Endothelial cell of umbilical vein (primary cell): ENCODE measurements around the gene SYNDIG1. TPM values are rescaled to one million over a fixed set of nuclear protein-coding genes. Genes with fewer than 3 reads are reported as not detected.

ENCODE experiments used
- BruUV-seq: library from RNA; stranded (reverse); fragments of 400-500 nt; replicated peaks from 2 replicates; lab custom pipeline; 2021; lab: Mats Ljungman, UMichigan
- CTCF ChIA-PET: fragments of 300-600, 350-600 bp; sonication (Branson Sonifier 250); formaldehyde crosslinking; loops from one replicate; lab custom pipeline; 2021; ENCODE audit warnings: antibody characterized with exemption, inconsistent platforms; lab: Charles Lee
- POLR2A ChIA-PET: fragments of 300-600, 350-600 bp; sonication (Branson Sonifier 250); formaldehyde crosslinking; loops from one replicate; lab custom pipeline; 2021; ENCODE audit warnings: antibody characterized with exemption, inconsistent platforms; lab: Charles Lee
- DNase-seq: peaks from one replicate; pipeline ENCODE4 v3.0.0-alpha.2; 2011; ENCODE audit warnings: low read depth, low spot score
- FAIRE-seq: peaks from 2 replicates; lab custom pipeline; 2011; peaks lifted over from hg19 to GRCh38; lab: Jason Lieb, UNC
- H2AFZ ChIP-seq: 2 replicates; pipeline ENCODE4 v1.6.0; 2012; ENCODE audit warnings: low read depth, low read length, control low read depth, inconsistent platforms
- H3K27ac ChIP-seq: 2 replicates; pipeline ENCODE4 v1.5.1; 2011; ENCODE audit warnings: low read depth, mild to moderate bottlenecking, control low read depth, low read length, moderate library complexity; ENCODE audit not compliant: insufficient read depth
- H3K27me3 ChIP-seq, 2 experiments: 2 replicates each; pipeline versions ENCODE4 v1.6.0 to v1.6.1; 2011; ENCODE audit warnings: low read length in 2 of 2, mixed read lengths in 1 of 2; ENCODE audit not compliant: control insufficient read depth in 2 of 2, insufficient read depth in 2 of 2
- H3K36me3 ChIP-seq, 2 experiments: 2 replicates in 1 of 2; 3 replicates in 1 of 2; pipeline ENCODE4 v1.5.1; 2011; ENCODE audit warnings: low read length in 2 of 2, mild to moderate bottlenecking in 1 of 2, moderate library complexity in 1 of 2; ENCODE audit not compliant: control insufficient read depth in 2 of 2, insufficient read depth in 2 of 2; ENCODE audit errors: extremely low read depth in 1 of 2
- H3K4me1 ChIP-seq: 3 replicates; pipeline ENCODE4 v1.5.1; 2011; ENCODE audit warnings: mild to moderate bottlenecking, low read length; ENCODE audit not compliant: control insufficient read depth, insufficient read depth; ENCODE audit errors: extremely low read depth
- H3K4me2 ChIP-seq: 2 replicates; pipeline ENCODE4 v1.6.1; 2011; ENCODE audit warnings: low read length, control low read depth, mixed read lengths; ENCODE audit not compliant: insufficient read depth
- H3K4me3 ChIP-seq, 3 experiments: fragments of 200-600 bp in 1 of 3; sonication (generic), shearing (Covaris generic) in 1 of 3; replicated peaks in 1 of 3; 2 replicates each; pipeline ENCODE4 v1.5.1; 2011 to 2016; ENCODE audit warnings: control low read depth in 3 of 3, low read length in 3 of 3, mild to moderate bottlenecking in 2 of 3, inconsistent platforms in 1 of 3, low read depth in 1 of 3, moderate library complexity in 1 of 3; ENCODE audit not compliant: insufficient read depth in 1 of 3
- H3K79me2 ChIP-seq: 2 replicates; pipeline ENCODE4 v1.6.0; 2012; ENCODE audit warnings: low read length, inconsistent platforms; ENCODE audit not compliant: control insufficient read depth, insufficient read depth
- H3K9ac ChIP-seq: replicated peaks from 2 replicates; pipeline ENCODE3; 2011; ENCODE audit warnings: low read length, control low read depth; ENCODE audit not compliant: insufficient read depth; ENCODE audit errors: extremely low read depth
- H3K9me1 ChIP-seq: replicated peaks from 3 replicates; pipeline ENCODE4 v1.6.0; 2011; ENCODE audit warnings: mild to moderate bottlenecking, low read length; ENCODE audit not compliant: control insufficient read depth, insufficient read depth; ENCODE audit errors: extremely low read depth
- H3K9me3 ChIP-seq: replicated peaks from 2 replicates; pipeline ENCODE4 v1.5.1; 2012; ENCODE audit warnings: low read length, inconsistent platforms; ENCODE audit not compliant: control insufficient read depth, insufficient read depth
- H4K20me1 ChIP-seq: replicated peaks from 2 replicates; pipeline ENCODE3; 2011; ENCODE audit warnings: mild to moderate bottlenecking, low read length; ENCODE audit not compliant: control insufficient read depth, insufficient read depth; ENCODE audit errors: extremely low read depth
- EZH2 ChIP-seq: IDR thresholded peaks from 2 replicates; pipeline ENCODE4 v1.6.1; 2012; ENCODE audit warnings: borderline replicate concordance, low read depth, mild to moderate bottlenecking, moderate library complexity, low read length, inconsistent platforms; ENCODE audit not compliant: severe bottlenecking
- FOS ChIP-seq: IDR thresholded peaks from 2 replicates; pipeline ENCODE4 v1.6.1; 2011; ENCODE audit warnings: mild to moderate bottlenecking, low read length, moderate library complexity, borderline replicate concordance; ENCODE audit not compliant: insufficient read depth
- GATA2 ChIP-seq: IDR thresholded peaks from 2 replicates; pipeline ENCODE4 v1.7.0; 2011; ENCODE audit warnings: low read depth, mild to moderate bottlenecking, moderate library complexity, mixed read lengths, low read length; ENCODE audit not compliant: insufficient read length, insufficient read depth
- JUN ChIP-seq: IDR thresholded peaks from 2 replicates; pipeline ENCODE4 v1.6.1; 2011; ENCODE audit warnings: borderline replicate concordance, low read depth; ENCODE audit not compliant: insufficient read length, insufficient read depth
- MYC ChIP-seq: IDR thresholded peaks from one replicate; pipeline ENCODE4 v1.6.1; 2011; ENCODE audit warnings: mild to moderate bottlenecking, low read depth, low read length
- POLR2A ChIP-seq: IDR thresholded peaks from 2 replicates; pipeline ENCODE4 v1.6.1; 2012; ENCODE audit warnings: low read depth, mild to moderate bottlenecking, control low read depth, low read length
- POLR2AphosphoS5 ChIP-seq: IDR thresholded peaks from 2 replicates; pipeline ENCODE4 v1.6.1; 2012; ENCODE audit warnings: low read depth, mild to moderate bottlenecking, control low read depth, low read length, moderate library complexity; ENCODE audit not compliant: insufficient read depth
- dilution Hi-C: fragments of 300-500 bp; cut with MboI; formaldehyde crosslinking; loops from one replicate; pipeline ENCODE4 v1.15.0; 2019; ENCODE audit warnings: low sequenced_read_pairs; ENCODE audit not compliant: extremely low pct_ligation_motif_present
- intact Hi-C: fragments of 100-400 bp; cut with micrococcal nuclease; formaldehyde crosslinking; loops from one replicate; pipeline ENCODE4 v1.10.0; 2022
- polyA plus RNA-seq, 4 experiments: library from polyadenylated mRNA; depleted of rRNA in 3 of 4; stranded (reverse) in 3 of 4; unstranded in 1 of 4; fragments of >200 nt; gene quantifications; 2 replicates each; pipeline versions ENCODE4 v1.2.1 to v1.2.3, GENCODE V29; 2011 to 2012; ENCODE audit warnings: missing spikeins in 1 of 4
- total RNA-seq: library from RNA; stranded (reverse); gene quantifications from 2 replicates; pipeline ENCODE4 v1.2.3, GENCODE V29; 2021
- TF ChIP-seq, protein P1 (sequence below), 2 donors: IDR thresholded peaks; 1 replicate in 1 of 2; 2 replicates in 1 of 2; pipeline ENCODE4 v1.5.1; 2011; ENCODE audit warnings: low read length in 2 of 2, mild to moderate bottlenecking in 2 of 2, moderate library complexity in 2 of 2, control low read depth in 1 of 2, inconsistent platforms in 1 of 2, low read depth in 1 of 2; ENCODE audit not compliant: insufficient read depth in 1 of 2; ENCODE audit errors: extremely low read depth in 1 of 2
- TF ChIP-seq, protein P2 (sequence below): IDR thresholded peaks from 2 replicates; pipeline ENCODE4 v1.6.1; 2011; ENCODE audit not compliant: insufficient read depth, insufficient read length

SYNDIG1 gene
- total and polyA plus RNA-seq, 2 donors (not counting 3 experiments of a cell fraction or from before 2014, with no cell fraction given) = not detected

DNA sequence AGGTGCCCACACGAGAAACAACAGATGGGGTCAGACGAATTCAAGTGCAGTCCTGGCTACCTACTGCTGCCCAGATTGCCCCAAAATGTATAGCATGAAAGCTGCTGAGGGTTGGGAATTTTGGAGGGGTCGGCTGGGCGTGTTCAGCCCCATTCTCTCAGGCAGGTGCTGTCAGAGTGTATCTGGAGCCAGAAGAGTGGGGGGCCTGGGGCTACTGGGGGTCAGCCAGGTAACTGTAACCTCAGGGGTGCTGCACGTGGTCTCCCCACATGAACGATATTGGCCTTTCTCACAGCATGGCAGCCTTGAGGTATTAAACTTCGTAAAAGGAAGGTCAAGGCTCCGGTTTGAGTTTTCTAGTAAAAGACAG is 14.6 kb downstream of the SYNDIG1 start:
- Histone ChIP-seq H3K4me2 (no peak overlapping the region), H3K36me3 (no peaks in the 10 kb centered on the region), H3K9me1 (no peaks in the 10 kb centered on the region), H3K79me2 (no peaks in the 10 kb centered on the region), H3K9me3 (no peaks in the 10 kb centered on the region), H4K20me1 (no peaks in the 10 kb centered on the region), H3K4me1 (no peaks in the 10 kb centered on the region), H3K27me3 (no peaks in the 10 kb centered on the region), H3K9ac (no peak overlapping the region), H3K27ac (no peak overlapping the region), H2AFZ (no peak overlapping the region), H3K4me3 (no peak overlapping the region)
- intact Hi-C loops (no loop called here), dilution Hi-C loops (no loop called here)
- no peak for DNase-seq
- no TSS peak for BruUV-seq
- CTCF ChIA-PET = no interaction called here
- no peak for FAIRE-seq
- POLR2A ChIA-PET = no interaction called here
- TF ChIP-seq POLR2AphosphoS5 = no peak
- no peak for TF ChIP-seq GATA2
- TF ChIP-seq MYC = no peak
- no peak for TF ChIP-seq POLR2A
- TF ChIP-seq, protein P1, sequence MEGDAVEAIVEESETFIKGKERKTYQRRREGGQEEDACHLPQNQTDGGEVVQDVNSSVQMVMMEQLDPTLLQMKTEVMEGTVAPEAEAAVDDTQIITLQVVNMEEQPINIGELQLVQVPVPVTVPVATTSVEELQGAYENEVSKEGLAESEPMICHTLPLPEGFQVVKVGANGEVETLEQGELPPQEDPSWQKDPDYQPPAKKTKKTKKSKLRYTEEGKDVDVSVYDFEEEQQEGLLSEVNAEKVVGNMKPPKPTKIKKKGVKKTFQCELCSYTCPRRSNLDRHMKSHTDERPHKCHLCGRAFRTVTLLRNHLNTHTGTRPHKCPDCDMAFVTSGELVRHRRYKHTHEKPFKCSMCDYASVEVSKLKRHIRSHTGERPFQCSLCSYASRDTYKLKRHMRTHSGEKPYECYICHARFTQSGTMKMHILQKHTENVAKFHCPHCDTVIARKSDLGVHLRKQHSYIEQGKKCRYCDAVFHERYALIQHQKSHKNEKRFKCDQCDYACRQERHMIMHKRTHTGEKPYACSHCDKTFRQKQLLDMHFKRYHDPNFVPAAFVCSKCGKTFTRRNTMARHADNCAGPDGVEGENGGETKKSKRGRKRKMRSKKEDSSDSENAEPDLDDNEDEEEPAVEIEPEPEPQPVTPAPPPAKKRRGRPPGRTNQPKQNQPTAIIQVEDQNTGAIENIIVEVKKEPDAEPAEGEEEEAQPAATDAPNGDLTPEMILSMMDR (IDR thresholded peaks at IDR 0.05; ENCODE audit: extremely low read depth in 1 of 2, insufficient read depth in 1 of 2, low read depth in 1 of 2, low read length in 2 of 2) = no peak
- no peak for TF ChIP-seq FOS
- no peak for TF ChIP-seq EZH2
- TF ChIP-seq, protein P2, sequence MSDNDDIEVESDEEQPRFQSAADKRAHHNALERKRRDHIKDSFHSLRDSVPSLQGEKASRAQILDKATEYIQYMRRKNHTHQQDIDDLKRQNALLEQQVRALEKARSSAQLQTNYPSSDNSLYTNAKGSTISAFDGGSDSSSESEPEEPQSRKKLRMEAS = no peak
- no peak for TF ChIP-seq JUN
